ENCODE measurements around the gene KLF15.
"Not testable (repeated sequence)": the region's sequence is repeated elsewhere in the genome, so short reads cannot be mapped to it uniquely, and the experiment has no call there.

Gene KLF15

GRCh38 chr3:126345641-126346460 lies 11.4 kb downstream of the KLF15 start:
- DNase-seq: no peak

- DNase-seq: no peak
Measured at GRCh38 chr3:126345231-126345630, 12.0 kb downstream of the KLF15 start.

- DNase-seq: no peak
Measured at GRCh38 chr3:126344380-126345041, 12.7 kb downstream of the KLF15 start.

- no peak for DNase-seq
Measured at GRCh38 chr3:126343649-126344035, 13.6 kb downstream of the KLF15 start.

GRCh38 chr3:126342991-126343648 lies 14.1 kb downstream of the KLF15 start:
- no peak for DNase-seq

GRCh38 chr3:126342211-126342610 lies 15.0 kb downstream of the KLF15 start:
- DNase-seq: no peak

GRCh38 chr3:126341755-126342150 lies 15.5 kb downstream of the KLF15 start:
- no peak for DNase-seq

GRCh38 chr3:126340943-126341754 lies 16.1 kb downstream of the KLF15 start:
- DNase-seq: no peak

GRCh38 chr3:126340596-126340942 lies 16.6 kb downstream of the KLF15 start:
- no peak for DNase-seq

- no peak for DNase-seq
Measured at GRCh38 chr3:126340081-126340511, 17.1 kb downstream of the KLF15 start.

GRCh38 chr3:126339466-126339865 lies 17.7 kb downstream of the KLF15 start:
- no peak for DNase-seq

- DNase-seq: no peak
Measured at GRCh38 chr3:126338790-126339288, 18.4 kb downstream of the KLF15 start.

- DNase-seq: no peak
Measured at GRCh38 chr3:126337980-126338651, 19.1 kb downstream of the KLF15 start.

GRCh38 chr3:126331812-126332336 lies 25.3 kb downstream of the KLF15 start:
- DNase-seq: not testable (repeated sequence)

- no peak for DNase-seq
Measured at GRCh38 chr3:126329927-126330725, 27.1 kb downstream of the KLF15 start.

- no peak for DNase-seq
Measured at GRCh38 chr3:126326629-126327028, 30.6 kb downstream of the KLF15 start.

GRCh38 chr3:126322181-126322967 lies 34.8 kb downstream of the KLF15 start:
- no peak for DNase-seq

- no peak for DNase-seq
Measured at GRCh38 chr3:126321490-126321889, 35.7 kb downstream of the KLF15 start.

GRCh38 chr3:126320517-126321293 lies 36.5 kb downstream of the KLF15 start:
- no peak for DNase-seq

All from CD4-positive, alpha-beta T cell treated with Interleukin-6 for 4 hours (primary cell).